Panc1 (cell line): ENCODE results near the gene RABEP1.

Experiments
- CTCF ChIP-seq: fragments of 450-650 bp; IDR thresholded peaks from 2 replicates; pipeline ENCODE4 v1.5.1; 2017; ENCODE audit warnings: mild to moderate bottlenecking
- POLR2AphosphoS5 ChIP-seq: IDR thresholded peaks from 2 replicates; pipeline ENCODE4 v1.6.1; 2012; ENCODE audit warnings: mild to moderate bottlenecking, low read depth, low read length, moderate library complexity
- SIN3A ChIP-seq: IDR thresholded peaks from 2 replicates; pipeline ENCODE4 v1.6.1; 2012; ENCODE audit warnings: low read depth, mild to moderate bottlenecking, low read length, moderate library complexity, borderline replicate concordance; ENCODE audit not compliant: insufficient read depth
- TF ChIP-seq, protein P1 (sequence below), 2 experiments: IDR thresholded peaks; 2 replicates each; pipeline ENCODE4 v1.6.1; 2011 to 2012; ENCODE audit warnings: low read depth in 2 of 2, control low read depth in 1 of 2, low read length in 1 of 2, mild to moderate bottlenecking in 1 of 2, moderate library complexity in 1 of 2; ENCODE audit not compliant: insufficient read depth in 1 of 2

- no peak for TF ChIP-seq CTCF
- TF ChIP-seq POLR2AphosphoS5 = no peak
- TF ChIP-seq, protein P1, sequence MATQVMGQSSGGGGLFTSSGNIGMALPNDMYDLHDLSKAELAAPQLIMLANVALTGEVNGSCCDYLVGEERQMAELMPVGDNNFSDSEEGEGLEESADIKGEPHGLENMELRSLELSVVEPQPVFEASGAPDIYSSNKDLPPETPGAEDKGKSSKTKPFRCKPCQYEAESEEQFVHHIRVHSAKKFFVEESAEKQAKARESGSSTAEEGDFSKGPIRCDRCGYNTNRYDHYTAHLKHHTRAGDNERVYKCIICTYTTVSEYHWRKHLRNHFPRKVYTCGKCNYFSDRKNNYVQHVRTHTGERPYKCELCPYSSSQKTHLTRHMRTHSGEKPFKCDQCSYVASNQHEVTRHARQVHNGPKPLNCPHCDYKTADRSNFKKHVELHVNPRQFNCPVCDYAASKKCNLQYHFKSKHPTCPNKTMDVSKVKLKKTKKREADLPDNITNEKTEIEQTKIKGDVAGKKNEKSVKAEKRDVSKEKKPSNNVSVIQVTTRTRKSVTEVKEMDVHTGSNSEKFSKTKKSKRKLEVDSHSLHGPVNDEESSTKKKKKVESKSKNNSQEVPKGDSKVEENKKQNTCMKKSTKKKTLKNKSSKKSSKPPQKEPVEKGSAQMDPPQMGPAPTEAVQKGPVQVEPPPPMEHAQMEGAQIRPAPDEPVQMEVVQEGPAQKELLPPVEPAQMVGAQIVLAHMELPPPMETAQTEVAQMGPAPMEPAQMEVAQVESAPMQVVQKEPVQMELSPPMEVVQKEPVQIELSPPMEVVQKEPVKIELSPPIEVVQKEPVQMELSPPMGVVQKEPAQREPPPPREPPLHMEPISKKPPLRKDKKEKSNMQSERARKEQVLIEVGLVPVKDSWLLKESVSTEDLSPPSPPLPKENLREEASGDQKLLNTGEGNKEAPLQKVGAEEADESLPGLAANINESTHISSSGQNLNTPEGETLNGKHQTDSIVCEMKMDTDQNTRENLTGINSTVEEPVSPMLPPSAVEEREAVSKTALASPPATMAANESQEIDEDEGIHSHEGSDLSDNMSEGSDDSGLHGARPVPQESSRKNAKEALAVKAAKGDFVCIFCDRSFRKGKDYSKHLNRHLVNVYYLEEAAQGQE (IDR thresholded peaks at IDR 0.05; ENCODE audit: insufficient read depth in 1 of 2, low read depth in 2 of 2, low read length in 1 of 2) = no peak
- TF ChIP-seq SIN3A = no peak
Observed at GRCh38 chr17:5354886-5355415, 72.9 kb downstream of the RABEP1 start.
